Umbilical cord (tissue), 2 donors: Measurements from ENCODE around the gene SPOCK3. TPM values are rescaled to one million over a fixed set of nuclear protein-coding genes. Genes with fewer than 3 reads are reported as not detected.
A peak's percentile ranks its signal among the peaks of the same experiment; 100 is the strongest.

ENCODE experiments used
- DNase-seq: peaks from one replicate; pipeline ENCODE4 v3.0.0-alpha.2; 2015; ENCODE audit warnings: low spot score
- total RNA-seq: library from RNA; depleted of rRNA; stranded (reverse); fragments of >200 nt; gene quantifications from one replicate; pipeline ENCODE4 v1.2.3, GENCODE V29; 2014; ENCODE audit warnings: low replicate concordance; ENCODE audit not compliant: insufficient read depth

SPOCK3 gene
- total RNA-seq, 1 donor from 2014 or later = 8.7 TPM

GRCh38 chr4:167176723-167177367 lies 57.4 kb downstream of the SPOCK3 start:
- no peak for DNase-seq

GRCh38 chr4:167171928-167172327 lies 62.4 kb downstream of the SPOCK3 start:
- no peak for DNase-seq

- no peak for DNase-seq
Observed at GRCh38 chr4:167168611-167169010, 65.7 kb downstream of the SPOCK3 start.

GRCh38 chr4:167150587-167150986 lies 83.7 kb downstream of the SPOCK3 start:
- no peak for DNase-seq

GRCh38 chr4:167144605-167145004 lies 89.7 kb downstream of the SPOCK3 start:
- DNase-seq = no peak

- no peak for DNase-seq
Observed at GRCh38 chr4:167143018-167143417, 91.3 kb downstream of the SPOCK3 start.

- DNase-seq = no peak
Observed at GRCh38 chr4:167136270-167136669, 98.0 kb downstream of the SPOCK3 start.

GRCh38 chr4:167129146-167129545 lies 105.1 kb downstream of the SPOCK3 start:
- no peak for DNase-seq

- DNase-seq = no peak
Observed at GRCh38 chr4:167119392-167119791, 114.9 kb downstream of the SPOCK3 start.

- DNase-seq = no peak
Observed at GRCh38 chr4:167117273-167117672, 117.0 kb downstream of the SPOCK3 start.

GRCh38 chr4:167114416-167114971 lies 119.8 kb downstream of the SPOCK3 start:
- peak; percentile 58 for DNase-seq

- DNase-seq = no peak
Observed at GRCh38 chr4:167111622-167112021, 122.7 kb downstream of the SPOCK3 start.

GRCh38 chr4:167111092-167111491 lies 123.2 kb downstream of the SPOCK3 start:
- no peak for DNase-seq

- no peak for DNase-seq
Observed at GRCh38 chr4:167109859-167110258, 124.4 kb downstream of the SPOCK3 start.

GRCh38 chr4:167105857-167106256 lies 128.4 kb downstream of the SPOCK3 start:
- DNase-seq = no peak

- no peak for DNase-seq
Observed at GRCh38 chr4:167102475-167102874, 131.8 kb downstream of the SPOCK3 start.

- no peak for DNase-seq
Observed at GRCh38 chr4:167101035-167101434, 133.3 kb downstream of the SPOCK3 start.

GRCh38 chr4:167100120-167100519 lies 134.2 kb downstream of the SPOCK3 start:
- DNase-seq = peak; percentile 43

GRCh38 chr4:167088115-167088514 lies 146.2 kb downstream of the SPOCK3 start:
- no peak for DNase-seq

- no peak for DNase-seq
Observed at GRCh38 chr4:167084321-167084720, 150.0 kb downstream of the SPOCK3 start.

- peak; percentile 26 for DNase-seq
Observed at GRCh38 chr4:167079762-167080161, 154.5 kb downstream of the SPOCK3 start.

- DNase-seq = no peak
Observed at GRCh38 chr4:167052631-167053091, 181.6 kb downstream of the SPOCK3 start.

- no peak for DNase-seq
Observed at GRCh38 chr4:167049257-167049656, 185.0 kb downstream of the SPOCK3 start.

- DNase-seq = no peak
Observed at GRCh38 chr4:167041524-167041923, 192.8 kb downstream of the SPOCK3 start.
